Activated naive CD8-positive, alpha-beta T cell treated with anti-CD3 and anti-CD28 coated beads, Interleukin-2, amount 50 U/mL, for 16 hours (primary cell): Measurements from ENCODE around the gene MRGPRX2.

Experiments used
- DNase-seq: peaks from one replicate; pipeline ENCODE4 v3.0.0-alpha.2; 2020; ENCODE audit warnings: low read depth, low spot score

MRGPRX2 gene

GRCh38 chr11:19075636-19076035 lies 15.1 kb upstream of the MRGPRX2 start:
- DNase-seq, result no peak

DNA sequence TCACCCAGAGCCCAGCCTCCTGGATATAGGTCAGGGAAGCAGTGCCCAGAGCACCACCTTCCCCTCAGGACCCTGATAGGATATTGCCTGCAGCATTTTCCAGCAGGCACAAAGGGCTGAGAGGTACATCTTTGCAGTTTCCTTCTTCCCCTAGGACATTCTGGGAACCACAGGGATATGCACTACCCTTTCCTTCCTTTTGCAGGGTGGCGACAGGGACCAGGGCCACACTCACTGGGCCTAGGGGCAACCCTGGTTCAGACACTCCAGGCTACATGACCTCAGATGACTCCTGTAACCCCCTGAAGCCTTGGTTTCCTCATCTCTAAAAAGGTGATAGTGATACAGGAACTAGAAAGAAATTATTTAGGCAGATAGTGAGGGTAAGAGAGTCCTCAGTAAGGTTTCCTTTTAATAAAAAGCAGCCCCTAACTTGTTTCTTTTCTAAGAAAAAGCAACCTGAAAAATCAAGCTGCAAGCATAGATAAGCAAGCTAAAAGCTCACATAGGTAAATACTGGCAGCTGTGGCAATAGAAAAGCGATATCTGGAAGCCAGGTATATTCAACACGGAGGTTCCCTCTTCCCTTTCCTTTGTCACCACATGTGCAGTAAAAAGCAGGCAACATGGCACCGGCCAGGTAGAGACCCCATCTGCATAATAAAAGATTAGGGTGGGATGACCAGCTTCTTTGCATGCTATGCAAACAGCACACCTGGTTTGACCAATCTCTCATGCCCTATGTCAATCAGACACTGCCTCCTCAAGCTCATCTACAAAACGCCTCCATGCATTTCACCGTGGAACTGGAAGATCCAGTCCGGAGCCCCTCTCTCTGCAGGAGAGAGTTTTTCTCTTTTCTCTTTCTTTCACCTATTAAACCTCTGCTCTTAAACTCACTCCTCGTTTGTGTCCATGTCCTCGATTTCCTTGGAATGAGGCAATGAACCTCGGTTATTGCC lies 13.2 kb upstream of the MRGPRX2 start:
- no peak for DNase-seq

- no peak for DNase-seq
Observed at GRCh38 chr11:19072464-19072863, 11.9 kb upstream of the MRGPRX2 start.

DNA sequence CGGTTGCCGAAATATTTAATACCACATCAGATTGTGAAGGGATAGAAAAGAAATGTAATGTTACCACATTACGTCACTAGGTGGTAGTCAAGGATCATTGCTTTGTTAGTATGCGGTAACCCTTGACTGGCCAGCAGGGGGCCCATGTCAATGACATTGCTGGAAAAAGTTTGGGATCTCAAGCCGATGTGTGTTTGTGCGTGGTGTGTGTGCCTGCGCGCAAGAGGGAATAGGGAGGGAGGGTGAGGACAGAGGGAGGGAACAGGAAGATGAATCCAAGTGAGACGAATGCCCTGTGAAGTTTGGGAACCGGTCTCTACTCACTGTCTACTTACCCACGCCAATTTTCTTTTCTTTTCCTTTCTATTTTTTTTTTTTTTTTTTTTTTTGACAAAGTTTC lies 10.7 kb upstream of the MRGPRX2 start:
- DNase-seq, result no peak

- no peak for DNase-seq
Observed at GRCh38 chr11:19059833-19060232, 684 bp downstream of the MRGPRX2 start.

GRCh38 chr11:19055905-19056304 lies 4.6 kb downstream of the MRGPRX2 start:
- no peak for DNase-seq

GRCh38 chr11:19055016-19055415 lies 5.5 kb downstream of the MRGPRX2 start:
- no peak for DNase-seq

DNA sequence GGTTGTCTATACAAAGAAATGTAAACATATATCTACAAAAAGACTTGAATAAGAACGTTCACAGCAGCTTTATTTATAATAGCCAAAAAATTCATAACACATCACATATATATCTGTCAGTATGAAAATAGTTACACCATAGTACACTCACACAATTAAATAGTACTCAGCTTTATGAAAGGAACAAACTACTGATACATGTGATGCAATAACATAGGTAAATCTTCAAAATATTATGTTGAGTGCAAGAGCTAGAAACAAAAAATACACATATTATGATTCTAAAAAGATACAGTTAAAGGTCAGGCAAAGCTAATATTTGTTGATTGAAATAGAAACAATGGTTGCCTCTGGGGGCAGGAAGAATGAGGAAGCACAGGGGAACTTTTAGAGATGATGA lies 6.6 kb downstream of the MRGPRX2 start:
- no peak for DNase-seq

DNA sequence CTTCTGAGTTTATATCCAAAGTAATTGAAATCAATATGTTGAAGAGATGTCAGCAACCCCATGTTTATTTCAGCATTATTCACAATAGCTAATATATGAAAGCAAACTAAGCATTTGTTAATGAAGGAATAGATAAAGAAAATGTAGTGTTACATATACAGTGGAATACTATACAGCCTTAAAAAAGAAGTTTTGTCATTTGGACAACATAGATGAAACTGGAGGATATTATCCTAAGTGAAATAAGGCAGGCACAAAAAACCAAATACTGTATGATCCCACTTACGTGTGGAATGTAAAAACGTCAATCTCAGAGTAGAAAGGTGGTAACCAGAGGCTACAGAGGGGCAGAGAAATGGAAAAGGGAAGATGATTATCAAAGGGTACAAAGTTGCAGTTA lies 10.2 kb downstream of the MRGPRX2 start:
- DNase-seq, result no peak

GRCh38 chr11:19049351-19049750 lies 11.2 kb downstream of the MRGPRX2 start:
- DNase-seq, result no peak

GRCh38 chr11:19040051-19040450 lies 20.5 kb downstream of the MRGPRX2 start:
- no peak for DNase-seq

- no peak for DNase-seq
Observed at GRCh38 chr11:19039409-19039808, 21.1 kb downstream of the MRGPRX2 start.

DNA sequence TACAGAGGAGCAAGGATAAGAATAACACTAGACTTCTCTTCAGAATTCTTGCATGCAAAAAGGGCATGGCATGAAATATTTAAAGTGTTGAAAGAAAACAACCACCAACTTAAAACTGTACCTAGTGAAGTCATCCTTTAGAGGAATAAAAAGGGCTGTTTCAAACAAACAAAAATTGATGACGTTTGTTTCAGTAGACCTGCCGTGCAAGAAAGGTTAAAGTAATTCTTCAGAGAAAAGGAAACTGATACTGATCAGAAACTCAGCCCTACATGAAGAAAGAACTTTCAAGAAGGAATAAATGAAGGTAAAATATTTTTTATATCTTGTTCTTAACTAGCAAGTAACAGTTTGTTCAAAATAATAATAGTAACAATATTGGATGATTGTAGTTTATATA lies 27.5 kb downstream of the MRGPRX2 start:
- DNase-seq, result no peak

- DNase-seq, result no peak
Observed at GRCh38 chr11:19027829-19028595, 32.5 kb downstream of the MRGPRX2 start.

DNA sequence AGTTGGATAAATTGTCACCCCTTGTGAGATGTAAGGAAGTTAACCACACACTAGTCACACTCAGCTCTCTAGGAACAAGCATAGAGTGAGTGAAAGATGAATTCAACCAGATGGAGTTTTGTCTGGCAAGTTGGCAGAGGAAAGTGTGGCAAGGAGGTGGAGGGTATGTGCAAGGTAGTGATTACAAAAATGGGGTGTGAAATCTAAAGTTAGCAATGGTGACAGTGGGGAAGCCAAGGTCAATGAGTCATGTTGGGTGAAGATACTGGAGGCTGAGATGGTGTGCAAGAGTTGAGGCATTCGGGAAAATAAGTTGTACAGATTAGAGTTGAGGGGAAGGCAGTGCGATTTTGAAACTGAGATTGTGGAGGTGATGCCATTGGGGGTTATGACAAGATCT lies 33.7 kb downstream of the MRGPRX2 start:
- no peak for DNase-seq

- no peak for DNase-seq
Observed at GRCh38 chr11:19025481-19026406, 34.8 kb downstream of the MRGPRX2 start.

- DNase-seq, result no peak
Observed at GRCh38 chr11:19020831-19021230, 39.7 kb downstream of the MRGPRX2 start.

DNA sequence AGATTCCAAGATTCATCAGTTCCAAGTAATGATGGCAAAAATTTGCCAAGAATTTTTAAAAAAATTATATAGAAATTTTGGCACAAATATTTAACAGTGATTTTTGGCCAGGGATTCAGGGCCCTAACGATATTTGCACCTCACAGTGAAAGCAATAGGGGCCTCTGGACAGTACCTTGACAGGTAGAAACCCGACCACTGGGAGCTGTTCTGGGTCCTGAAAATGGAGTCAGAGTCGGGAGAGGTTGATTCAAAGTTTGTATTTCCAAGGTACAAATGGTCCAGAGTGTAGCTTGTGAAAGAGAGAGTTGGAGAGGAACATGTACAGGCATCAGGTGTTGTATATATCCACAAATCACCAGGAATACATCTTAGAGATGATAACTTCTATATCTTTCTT lies 41.6 kb downstream of the MRGPRX2 start:
- no peak for DNase-seq

GRCh38 chr11:19013181-19013857 lies 47.2 kb downstream of the MRGPRX2 start:
- no peak for DNase-seq

DNA sequence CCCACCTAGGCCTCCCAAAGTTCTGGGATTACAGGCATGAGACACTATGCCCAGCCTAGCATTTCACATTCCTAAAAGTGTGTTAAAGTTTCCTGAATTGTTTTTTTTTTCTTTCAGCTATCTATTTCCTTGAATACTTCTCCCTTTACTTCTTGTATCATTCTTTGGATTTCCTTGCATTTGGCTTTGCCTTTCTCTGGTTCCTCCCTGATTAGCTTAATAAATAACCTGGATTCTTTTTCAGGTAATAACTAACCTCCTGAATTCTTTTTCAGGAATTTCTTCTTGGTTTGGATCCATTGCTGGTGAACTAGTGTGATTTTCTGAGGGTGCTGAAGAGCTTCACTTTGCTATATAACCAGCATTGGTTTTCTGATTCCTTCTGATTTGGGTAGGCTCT lies 47.9 kb downstream of the MRGPRX2 start:
- no peak for DNase-seq
